Right forelimb (tissue), 1 donor: ENCODE data around the gene CFAP410.

ENCODE experiments used
- DNase-seq: peaks from one replicate; pipeline ENCODE4 v3.0.0-alpha.2; 2018

CFAP410 gene

GRCh38 chr21:44329971-44330681 lies 9.1 kb downstream of the CFAP410 start:
- DNase-seq, result no peak

- no peak for DNase-seq
These were observed 9.9 kb downstream of the CFAP410 start for GRCh38 chr21:44329086-44329889.

GRCh38 chr21:44328242-44328895 lies 10.8 kb downstream of the CFAP410 start:
- DNase-seq, result no peak

DNA sequence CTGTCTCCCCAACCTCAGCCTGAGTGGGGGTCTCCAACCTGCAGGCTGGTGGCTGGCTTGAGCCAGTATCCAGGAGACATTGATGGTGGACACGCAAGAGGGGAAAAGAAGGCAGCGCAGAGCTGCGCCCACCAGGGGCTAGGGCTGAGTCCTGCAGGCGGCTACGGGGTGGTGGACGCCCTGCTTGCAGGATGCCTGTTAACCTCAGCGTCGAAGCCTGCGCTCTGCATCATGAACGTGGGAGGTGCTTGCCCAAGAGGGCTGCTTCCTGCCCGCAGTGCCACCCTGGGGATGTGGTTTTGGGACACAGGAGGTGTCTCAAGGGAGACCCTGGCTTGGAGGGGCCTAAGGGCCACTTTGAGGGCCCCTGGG lies 11.6 kb downstream of the CFAP410 start:
- DNase-seq, result no peak

GRCh38 chr21:44326716-44327602 lies 12.2 kb downstream of the CFAP410 start:
- DNase-seq, result no peak

- no peak for DNase-seq
These were observed 12.9 kb downstream of the CFAP410 start for GRCh38 chr21:44326272-44326647.

DNA sequence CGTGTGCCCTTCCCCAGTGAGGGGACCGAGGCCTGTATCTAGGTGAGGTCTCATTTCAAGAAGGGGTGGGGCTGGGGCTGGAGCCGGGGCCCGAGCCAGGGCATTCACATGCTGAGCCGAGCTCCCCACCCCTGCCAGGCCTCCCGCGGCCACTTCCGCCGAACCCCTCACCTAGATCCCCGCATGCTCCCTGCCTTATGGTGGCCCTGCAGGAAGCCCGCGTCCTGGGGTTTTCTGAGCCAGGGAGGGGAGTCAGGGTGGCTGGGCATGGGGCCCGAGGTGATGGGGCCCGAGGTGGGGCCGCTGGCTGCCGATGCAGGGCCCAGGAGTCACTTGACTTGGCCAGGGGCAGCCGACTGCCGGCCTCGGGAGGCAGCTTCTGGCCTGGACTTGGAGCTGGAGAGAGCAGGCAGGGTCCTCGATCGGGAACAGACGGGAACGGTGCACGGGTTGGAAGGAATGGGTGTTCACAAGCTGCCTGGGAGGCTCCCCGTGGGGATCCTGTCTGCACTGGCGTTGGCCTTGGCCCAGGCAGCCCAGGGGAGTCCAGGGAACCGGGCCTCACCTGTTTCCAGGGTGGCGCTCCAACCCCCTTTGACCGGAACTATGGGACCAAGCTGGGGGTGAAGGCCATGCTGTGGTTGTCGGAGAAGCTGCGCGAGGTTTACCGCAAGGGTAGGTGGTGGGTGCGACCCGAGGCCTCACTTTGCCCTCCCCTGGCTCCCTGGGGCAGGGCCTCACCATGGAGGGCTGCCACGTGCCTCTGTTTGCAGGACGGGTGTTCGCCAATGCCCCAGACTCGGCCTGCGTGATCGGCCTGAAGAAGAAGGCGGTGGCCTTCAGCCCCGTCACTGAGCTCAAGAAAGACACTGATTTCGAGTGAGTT lies 13.6 kb downstream of the CFAP410 start:
- no peak for DNase-seq

GRCh38 chr21:44324854-44325107 lies 14.4 kb downstream of the CFAP410 start:
- DNase-seq, result no peak

DNA sequence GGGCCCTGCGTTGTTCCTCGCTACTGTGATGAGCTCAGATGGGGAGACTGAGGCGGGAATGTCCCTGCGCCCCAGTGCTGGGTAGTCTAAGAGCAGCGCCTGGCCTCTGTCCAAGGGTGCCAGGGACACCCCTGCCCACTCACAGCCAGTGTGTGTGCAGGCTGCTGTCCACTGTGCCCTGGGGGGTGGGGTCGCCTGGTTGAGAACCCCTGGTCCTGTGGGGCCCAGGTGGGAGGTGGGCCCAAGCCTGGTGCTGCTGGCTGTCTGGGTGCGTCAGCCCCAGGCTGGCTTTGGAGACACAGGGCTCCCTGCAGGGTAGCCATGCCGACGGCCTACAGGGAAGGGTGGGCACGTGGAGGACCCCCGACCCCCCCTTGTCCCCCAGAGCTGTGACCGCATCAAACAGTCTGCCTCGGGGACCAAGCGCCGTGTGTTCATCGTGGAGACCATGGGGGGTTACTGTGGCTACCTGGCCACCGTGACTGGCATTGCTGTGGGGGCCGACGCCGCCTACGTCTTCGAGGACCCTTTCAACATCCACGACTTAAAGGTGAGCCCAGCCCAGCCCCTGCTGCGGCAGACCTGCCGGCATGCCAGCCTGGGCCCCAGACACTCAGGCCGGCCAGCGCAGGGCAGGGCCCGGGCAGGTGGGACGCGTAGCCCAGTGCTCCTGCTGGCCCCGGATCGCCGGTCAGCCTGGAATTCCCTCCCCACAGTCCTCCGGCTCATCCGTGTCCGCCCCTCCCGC lies 14.9 kb downstream of the CFAP410 start:
- DNase-seq, result no peak

GRCh38 chr21:44323591-44323990 lies 15.6 kb downstream of the CFAP410 start:
- DNase-seq, result no peak

DNA sequence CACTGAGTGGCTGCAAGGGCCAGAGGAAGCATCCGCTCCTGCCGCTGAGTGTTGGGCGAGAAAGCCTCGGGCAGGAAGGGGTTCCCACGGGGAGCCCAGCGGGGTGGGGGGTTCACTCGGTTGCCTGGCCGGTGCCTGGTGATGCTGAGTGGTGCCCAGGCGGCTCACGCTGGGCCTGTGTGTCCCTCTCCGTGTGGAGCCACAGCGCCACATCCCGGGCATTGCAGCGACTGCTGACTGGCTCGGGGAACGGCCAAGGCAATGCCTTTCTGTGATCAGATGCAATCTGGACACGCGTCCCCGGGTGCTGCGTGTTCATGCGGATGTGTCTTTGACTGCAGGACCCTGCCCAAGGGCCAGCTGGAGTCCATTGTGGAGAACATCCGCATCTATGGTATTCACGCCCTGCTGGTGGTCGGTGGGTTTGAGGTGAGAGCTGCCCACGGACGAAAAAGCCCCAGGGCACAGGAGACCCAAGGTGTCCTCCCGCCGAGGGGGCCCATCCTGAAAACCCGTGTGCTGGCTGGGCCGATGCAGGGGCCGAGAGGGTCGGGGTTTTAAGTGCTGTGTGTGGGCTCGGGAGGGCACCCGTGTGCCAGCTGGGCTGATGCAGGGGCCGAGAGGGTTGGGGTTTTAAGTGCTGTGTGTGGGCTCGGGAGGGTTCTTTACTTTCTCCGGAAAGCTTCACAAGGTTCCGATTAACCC lies 16.4 kb downstream of the CFAP410 start:
- DNase-seq, result no peak

DNA sequence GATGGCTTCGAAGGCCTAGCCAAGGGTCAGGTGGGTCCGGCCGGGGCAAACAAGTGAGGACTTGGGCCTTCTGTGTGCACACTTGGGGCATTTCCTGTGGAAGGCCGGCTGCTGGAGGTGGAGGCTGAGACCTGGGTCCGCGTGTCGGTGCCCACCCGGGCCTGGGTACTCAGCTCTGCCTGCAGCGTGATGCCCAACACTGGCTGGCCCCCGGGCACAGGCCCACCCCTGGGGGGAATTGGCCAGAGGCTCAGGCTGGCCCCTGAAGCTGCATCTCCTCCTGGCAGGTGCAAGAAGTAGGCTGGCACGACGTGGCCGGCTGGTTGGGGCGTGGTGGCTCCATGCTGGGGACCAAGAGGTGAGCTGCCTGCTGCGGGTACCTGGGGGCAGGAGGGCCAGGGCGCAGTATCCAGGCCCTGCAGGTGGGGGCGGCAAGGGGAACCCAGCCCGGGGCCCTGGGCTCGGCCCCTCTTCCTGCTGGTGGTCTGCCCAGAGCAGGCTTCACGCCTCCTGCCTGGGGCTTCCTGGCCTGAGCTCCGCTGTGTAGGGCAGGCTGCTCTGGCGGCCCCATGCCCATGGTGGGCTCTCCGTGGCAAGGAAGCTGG lies 17.2 kb downstream of the CFAP410 start:
- no peak for DNase-seq

- DNase-seq, result no peak
These were observed 18.3 kb downstream of the CFAP410 start for GRCh38 chr21:44320847-44321246.

DNA sequence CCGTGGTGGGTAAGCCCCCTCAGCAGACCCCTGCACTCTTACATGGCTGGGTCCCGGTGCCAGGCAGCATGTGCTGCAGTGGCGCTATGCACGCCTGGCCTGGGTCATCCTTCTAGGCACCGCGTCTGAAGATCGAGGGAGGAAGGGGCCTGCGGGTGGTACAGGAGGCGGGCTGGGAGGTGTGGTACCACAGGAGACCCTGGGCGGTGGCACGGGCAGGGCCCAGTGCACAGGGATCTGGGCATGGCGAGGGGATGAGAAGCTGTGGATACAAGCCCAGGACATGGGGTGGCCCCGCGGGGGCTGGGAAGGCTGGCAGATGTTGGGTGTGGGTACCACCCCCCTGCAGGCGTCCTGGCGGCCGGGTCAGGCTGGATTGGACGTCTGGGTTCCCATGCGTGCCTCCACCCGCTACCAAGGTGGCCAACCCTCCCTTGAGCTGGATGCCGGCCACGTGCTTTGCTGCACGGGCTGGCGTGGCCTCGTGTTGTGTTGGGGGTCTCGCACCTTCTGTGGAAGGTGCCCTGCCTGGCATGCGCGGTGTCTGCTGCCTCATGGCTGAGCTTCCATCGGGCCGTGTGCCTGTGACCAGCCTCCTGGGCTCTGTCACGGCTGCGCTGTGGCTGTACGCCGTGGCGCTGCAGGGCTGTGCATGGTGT lies 19.7 kb downstream of the CFAP410 start:
- no peak for DNase-seq

DNA sequence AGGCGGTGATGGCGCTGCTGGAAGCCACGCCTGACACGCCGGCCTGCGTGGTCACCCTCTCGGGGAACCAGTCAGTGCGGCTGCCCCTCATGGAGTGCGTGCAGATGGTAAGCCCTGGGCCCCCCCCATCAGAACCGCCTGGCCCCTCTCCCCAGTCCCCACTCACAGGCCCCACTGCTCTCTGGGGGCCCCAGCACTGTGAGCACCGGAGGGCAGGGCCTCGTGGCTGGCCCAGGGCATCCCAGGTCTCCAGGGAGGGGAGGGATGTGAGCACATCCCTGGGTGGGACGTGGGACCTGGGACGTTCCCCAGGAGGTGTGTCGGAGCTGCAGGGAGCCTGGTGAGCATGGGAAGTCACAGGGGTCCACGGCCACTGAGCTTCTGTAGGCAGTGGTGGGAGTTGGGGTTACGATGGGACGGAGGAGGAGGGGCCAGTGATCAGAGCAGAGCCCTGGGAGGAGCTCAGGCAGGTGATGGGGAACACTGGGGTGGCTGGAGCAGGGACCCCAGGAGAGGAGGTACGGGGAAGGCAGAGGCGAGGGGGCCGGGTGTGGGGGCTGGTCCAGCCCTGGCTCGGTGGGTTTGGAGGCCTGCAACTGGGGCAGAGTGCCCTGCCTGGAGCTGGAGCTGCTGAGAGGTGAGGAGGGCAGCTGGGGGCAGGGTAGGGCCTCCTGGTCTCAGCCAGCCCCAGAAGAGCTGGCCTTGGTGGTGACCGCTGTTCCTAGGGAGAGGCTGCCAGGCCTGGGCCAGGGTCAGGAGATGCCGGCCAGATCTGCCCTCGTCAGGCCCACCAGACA lies 20.5 kb downstream of the CFAP410 start:
- DNase-seq, result no peak

DNA sequence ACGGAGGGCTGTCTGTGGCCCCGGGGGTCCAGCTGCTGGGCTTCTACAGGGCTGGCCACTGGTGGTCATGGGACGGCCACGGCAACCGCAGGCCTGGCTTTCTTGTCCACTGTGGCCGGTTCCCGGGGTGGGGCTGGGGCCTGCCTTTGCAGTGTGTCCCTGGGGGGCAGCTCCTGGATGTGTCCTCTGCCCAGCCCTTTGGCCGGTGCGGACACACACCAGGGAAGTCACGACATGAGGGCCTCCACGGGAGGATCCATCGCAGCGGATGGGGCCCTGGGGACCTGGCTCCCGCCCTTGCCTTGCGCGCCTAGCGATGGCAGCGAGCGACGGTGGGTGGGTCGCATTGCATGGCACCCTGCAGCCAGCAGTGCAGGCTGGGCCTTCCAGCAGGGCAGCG lies 21.3 kb downstream of the CFAP410 start:
- DNase-seq, result no peak

GRCh38 chr21:44317241-44317782 lies 21.9 kb downstream of the CFAP410 start:
- no peak for DNase-seq

DNA sequence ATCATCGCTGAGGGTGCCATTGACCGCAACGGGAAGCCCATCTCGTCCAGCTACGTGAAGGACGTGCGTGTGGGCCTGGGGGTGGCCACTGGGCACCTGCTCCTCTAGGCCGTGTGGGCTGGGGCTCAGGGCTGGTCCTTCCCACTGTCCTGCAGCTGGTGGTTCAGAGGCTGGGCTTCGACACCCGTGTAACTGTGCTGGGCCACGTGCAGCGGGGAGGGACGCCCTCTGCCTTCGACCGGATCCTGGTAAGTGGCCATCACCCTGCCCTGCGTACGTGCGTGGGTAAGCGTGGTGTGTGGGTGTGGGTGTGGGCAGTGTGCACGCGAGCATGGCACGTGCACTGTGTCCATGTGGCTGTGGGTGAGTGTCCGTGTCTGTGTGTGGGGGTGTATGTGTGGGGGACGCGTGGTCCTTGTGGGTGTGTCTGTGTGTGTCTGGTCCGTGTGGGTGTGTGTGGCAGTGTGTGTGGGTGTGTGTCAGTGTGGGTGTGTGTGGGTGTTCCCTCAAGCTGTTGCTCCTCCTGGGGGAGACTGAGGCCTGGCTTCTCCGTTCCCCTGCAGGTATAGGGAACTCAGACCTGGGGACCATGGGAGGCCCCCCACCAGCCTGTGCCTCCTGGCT lies 22.8 kb downstream of the CFAP410 start:
- no peak for DNase-seq
